Erythroblast (primary cell): ENCODE data around the gene MXRA7.
"Not testable (repeated sequence)": the region's sequence is repeated elsewhere in the genome, so short reads cannot be mapped to it uniquely, and the experiment has no call there.

Source experiments
- DNase-seq, 2 experiments: peaks; one replicate each; lab custom pipeline; 2025; lab: John Stamatoyannopoulos, UW
- GATA1 ChIP-seq: IDR thresholded peaks from 2 replicates; pipeline ENCODE4 v1.6.1; 2011; ENCODE audit warnings: low read depth, mild to moderate bottlenecking, control low read depth, low read length, moderate library complexity
- POLR2A ChIP-seq: IDR thresholded peaks from 2 replicates; pipeline ENCODE4 v1.6.1; 2011; ENCODE audit warnings: mild to moderate bottlenecking, low read length

MXRA7 gene

GRCh38 chr17:76650504-76650903 is 60.3 kb downstream of the MXRA7 start:
- TF ChIP-seq POLR2A = no peak
- TF ChIP-seq GATA1 = no peak
- no peak for DNase-seq

- TF ChIP-seq GATA1 (no peak), POLR2A (no peak)
- no peak for DNase-seq
These were observed 64.1 kb downstream of the MXRA7 start for GRCh38 chr17:76646712-76647111.

DNA sequence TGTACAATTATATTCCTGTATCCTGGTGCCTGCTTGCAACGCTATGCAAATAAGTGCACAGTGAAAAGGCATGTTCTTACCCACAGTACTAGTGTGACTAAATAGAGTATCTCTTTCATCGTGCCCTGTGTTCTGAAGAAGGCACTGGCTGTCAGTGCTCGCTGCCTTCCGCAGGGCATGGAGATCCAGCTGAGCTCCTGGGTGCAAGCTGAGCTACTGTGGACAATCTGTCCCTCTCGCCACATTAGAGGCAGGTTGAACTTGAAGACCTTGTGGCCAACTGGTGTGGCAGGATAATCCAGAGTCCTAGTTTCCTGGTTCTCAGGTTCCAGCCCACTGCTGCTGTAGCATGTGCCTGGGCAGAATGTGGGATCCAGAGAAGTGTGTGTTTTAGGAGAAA is 65.3 kb downstream of the MXRA7 start:
- DNase-seq = no peak
- TF ChIP-seq GATA1 (no peak), POLR2A (no peak)

GRCh38 chr17:76644995-76645394 is 65.8 kb downstream of the MXRA7 start:
- TF ChIP-seq GATA1 = no peak
- no peak for TF ChIP-seq POLR2A
- no peak for DNase-seq

DNA sequence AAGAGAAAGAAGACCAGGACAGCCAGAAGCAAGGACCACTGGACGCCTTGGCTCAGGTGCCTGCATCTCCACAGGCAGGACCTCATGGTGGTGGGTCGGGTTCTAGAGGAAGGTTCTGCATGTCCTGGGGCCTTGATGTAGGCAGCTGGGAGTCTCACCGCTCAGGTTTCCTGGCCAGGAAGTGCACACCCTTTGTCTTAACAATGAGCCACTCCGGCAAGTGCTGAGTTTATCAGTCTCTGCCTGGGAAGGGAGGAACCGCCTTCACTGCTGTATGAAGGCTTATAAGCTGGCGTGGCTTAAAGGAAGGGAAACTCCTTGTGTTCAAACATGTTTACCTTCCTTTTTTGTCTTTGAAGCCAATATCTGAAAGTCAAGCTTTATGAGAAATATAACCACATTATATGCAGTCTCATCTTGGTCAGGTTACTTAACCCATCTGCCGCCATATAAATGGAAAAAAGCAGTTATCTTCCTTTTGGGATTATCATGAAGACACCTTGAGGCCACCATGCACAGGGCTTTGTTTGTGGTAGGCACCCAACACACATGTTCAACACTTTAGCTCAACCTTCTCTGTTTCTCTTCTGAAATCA is 67.1 kb downstream of the MXRA7 start, which contains the start of gene ST6GALNAC1:
ST6GALNAC1 (minus strand) TSS at position 205 of the 596 bp plus-strand sequence; CDS start at position 86, 119 bp downstream.
- DNase-seq = peak; percentile 81 to 89

GRCh38 chr17:76642994-76643393 is 67.8 kb downstream of the MXRA7 start:
- TF ChIP-seq POLR2A = no peak
- no peak for TF ChIP-seq GATA1
- peak; percentile 53 to 61 for DNase-seq

More for the DNA sequence above, 67.1 kb downstream of the MXRA7 start, which contains the start of gene ST6GALNAC1:
- TF ChIP-seq POLR2A (peak; percentile 93), GATA1 (no peak)

- peak in 1 of 2 experiments; percentile 34 for DNase-seq
- TF ChIP-seq POLR2A (no peak), GATA1 (no peak)
These were observed 68.7 kb downstream of the MXRA7 start for GRCh38 chr17:76642032-76642561.

GRCh38 chr17:76641501-76641900 is 69.3 kb downstream of the MXRA7 start:
- peak; percentile 63 to 69 for DNase-seq
- TF ChIP-seq GATA1 (no peak), POLR2A (no peak)

- peak; percentile 63 for TF ChIP-seq POLR2A
- peak; percentile 41 for TF ChIP-seq GATA1
- peak; percentile 84 to 94 for DNase-seq
These were observed 70.0 kb downstream of the MXRA7 start for GRCh38 chr17:76640550-76641380.

DNA sequence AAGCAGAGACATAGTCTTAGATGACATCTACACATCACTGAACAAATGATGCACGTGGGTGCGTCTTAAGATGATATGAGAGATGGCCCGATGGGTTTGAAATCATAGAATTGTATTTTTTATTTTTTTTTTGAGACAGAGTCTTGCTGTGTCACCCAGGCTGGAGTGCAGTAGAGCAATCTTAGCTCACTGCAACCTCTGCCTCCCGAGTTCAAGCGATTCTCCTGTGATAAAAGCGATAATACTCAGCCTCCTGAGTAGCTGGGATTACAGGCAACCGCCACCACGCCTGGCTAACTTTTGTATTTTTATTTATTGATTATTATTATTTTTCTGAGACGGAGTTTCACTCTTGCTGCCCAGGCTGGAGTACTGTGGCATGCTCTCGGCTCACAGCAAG is 72.5 kb downstream of the MXRA7 start:
- no peak for DNase-seq
- no peak for TF ChIP-seq POLR2A
- no peak for TF ChIP-seq GATA1

GRCh38 chr17:76636486-76637206 is 74.1 kb downstream of the MXRA7 start:
- DNase-seq = not testable (repeated sequence)

DNA sequence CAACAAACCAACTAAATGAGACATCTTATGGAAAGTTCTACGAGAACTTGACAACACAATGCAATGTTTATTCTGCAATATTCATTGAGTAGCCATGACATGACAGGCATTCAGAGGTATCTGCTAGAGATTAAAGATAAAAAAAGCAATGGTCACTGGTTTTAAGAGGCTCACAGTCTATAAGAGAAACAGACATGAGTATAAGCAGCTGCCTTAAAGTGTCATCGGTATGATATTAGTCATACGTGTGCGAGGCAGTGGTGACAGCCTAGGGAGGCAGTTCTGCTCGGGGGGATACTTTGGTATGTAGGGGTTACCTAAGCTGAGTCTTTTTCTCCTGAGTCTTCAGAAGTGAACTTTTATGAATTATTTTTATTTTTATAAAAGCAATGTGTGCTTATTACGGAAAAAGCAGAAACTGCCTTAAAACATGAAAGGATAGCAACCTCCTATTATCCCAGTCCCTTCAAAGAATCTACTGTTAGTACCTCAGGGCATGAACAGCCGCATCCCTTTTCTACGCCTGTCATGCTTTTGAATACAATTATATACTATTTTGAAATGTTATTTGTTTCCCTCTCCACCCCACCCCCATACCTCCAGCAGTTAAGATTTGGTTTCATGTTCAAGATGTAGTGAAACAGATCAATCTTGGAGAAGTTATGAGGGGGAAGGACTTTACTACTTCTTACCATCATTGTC is 75.0 kb downstream of the MXRA7 start:
- no peak for DNase-seq
- TF ChIP-seq GATA1 (no peak), POLR2A (no peak)

GRCh38 chr17:76635039-76635438 is 75.7 kb downstream of the MXRA7 start:
- TF ChIP-seq POLR2A (no peak), GATA1 (no peak)

More at GRCh38 chr17:76635039-76635438, 75.7 kb downstream of the MXRA7 start:
- DNase-seq = no peak
